Mesangial cell (primary cell): ENCODE measurements around the gene ZNF615. TPM values are rescaled to one million over a fixed set of nuclear protein-coding genes. Genes with fewer than 3 reads are reported as not detected.

Experiments
- total RNA-seq: library from RNA; depleted of rRNA; stranded (reverse); fragments of >200 nt; gene quantifications from 2 replicates; pipeline ENCODE4 v1.2.3, GENCODE V29; 2015

The ZNF615 gene
- total RNA-seq, result 2.9 and 3.2 TPM in 2 replicates

GRCh38 chr19:52007806-52008557 lies at the start of gene ZNF615:
Gene ZNF615 (minus strand): TSS chr19:52008211. CDS start chr19:52003711, 4,500 bp downstream.

GRCh38 chr19:52048555-52049501 lies 40.8 kb upstream of the ZNF615 start, which contains the start of gene ZNF432:
Gene ZNF432 (minus strand): TSS chr19:52048838. CDS start chr19:52046868, 1,970 bp downstream.

DNA sequence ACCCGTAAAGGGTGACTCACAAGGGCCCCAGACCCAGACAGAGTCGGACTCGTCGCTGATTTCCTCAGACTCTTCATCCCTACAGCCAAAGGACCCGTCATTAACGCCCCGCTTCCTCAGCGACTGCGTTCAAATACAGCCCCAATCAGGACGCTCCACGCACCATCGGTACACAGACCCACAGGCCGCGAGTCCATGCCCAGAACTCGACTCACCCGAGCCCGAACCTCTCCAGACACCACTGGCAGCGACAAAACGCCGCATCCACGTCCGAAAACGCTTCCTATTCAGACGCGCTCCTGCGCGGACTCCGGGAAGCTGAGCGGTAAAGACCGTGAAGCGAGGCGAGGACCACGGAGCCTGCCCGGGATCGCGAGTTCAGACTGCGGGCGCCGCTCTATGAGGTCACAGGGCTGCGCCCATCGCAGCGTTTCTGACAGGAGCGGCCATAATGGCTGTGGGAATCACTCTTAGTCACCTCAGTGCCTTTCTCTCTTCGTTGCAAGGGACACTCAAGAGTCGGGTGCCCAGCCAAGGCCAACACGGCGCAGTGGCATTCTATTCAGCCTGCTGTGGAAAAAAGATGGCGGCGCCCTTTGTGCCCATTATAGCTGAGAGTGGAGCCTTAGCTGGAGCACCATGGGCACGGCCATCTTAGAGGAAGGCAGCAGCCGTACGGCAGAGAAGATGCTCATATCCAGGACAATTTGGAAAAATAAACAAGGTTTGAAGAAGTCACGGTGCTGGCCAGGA lies 20.2 kb upstream of the ZNF615 start, which contains the start of gene ZNF614:
TSS of gene ZNF614 (minus strand) at position 353 of the 753 bp plus-strand sequence. CDS start 2,634 bp downstream, outside the sequence.

GRCh38 chr19:51986309-51987291 lies 21.4 kb downstream of the ZNF615 start, which contains the start of gene ZNF350:
Gene ZNF350 (minus strand): TSS chr19:51986840. CDS start chr19:51974360, 12,480 bp downstream.

Other genes with a start within 250 kb of the ZNF615 start
- gene FPR2, start 247.0 kb downstream of the ZNF615 start, total RNA-seq, result not detected in 2 replicates
- gene FPR3, start 213.1 kb downstream of the ZNF615 start, total RNA-seq, result not detected in 2 replicates
- 2.5 and 4.4 TPM in 2 replicates for gene ZNF577, start 120.3 kb downstream of the ZNF615 start, total RNA-seq
- gene ZNF649, start 103.2 kb downstream of the ZNF615 start, total RNA-seq, result 4.7 and 4.9 TPM in 2 replicates
- gene ZNF613, start 80.7 kb downstream of the ZNF615 start, total RNA-seq, result 1.6 and 2.9 TPM in 2 replicates
- gene ZNF350, start 21.4 kb downstream of the ZNF615 start, total RNA-seq, result 2.0 and 2.7 TPM in 2 replicates
- 3.9 and 4.1 TPM in 2 replicates for gene ZNF614, start 20.2 kb upstream of the ZNF615 start, total RNA-seq
- gene ZNF432, start 40.6 kb upstream of the ZNF615 start, total RNA-seq, result 2.1 and 3.4 TPM in 2 replicates
- 4.2 TPM in 2 replicates for gene ZNF841, start 87.6 kb upstream of the ZNF615 start, total RNA-seq
- gene ZNF616, start 131.7 kb upstream of the ZNF615 start, total RNA-seq, result 3.3 and 4.4 TPM in 2 replicates
- gene ZNF836, start 163.4 kb upstream of the ZNF615 start, total RNA-seq, result 2.0 and 2.2 TPM in 2 replicates
- gene PPP2R1A, start 181.8 kb upstream of the ZNF615 start, total RNA-seq, result 265 and 317 TPM in 2 replicates